D721Med (cell line): ENCODE data around the gene LZIC.
A peak's percentile ranks its signal among the peaks of the same experiment; 100 is the strongest.

ENCODE experiments used
- DNase-seq: peaks from one replicate; pipeline ENCODE4 v3.0.0; 2011; ENCODE audit warnings: low spot score; ENCODE audit not compliant: insufficient read length
- FAIRE-seq: peaks from 2 replicates; lab custom pipeline; 2011; peaks lifted over from hg19 to GRCh38; lab: Jason Lieb, UNC
- TF ChIP-seq, protein P1 (sequence below): IDR thresholded peaks from 2 replicates; pipeline ENCODE4 v1.5.1; 2012; ENCODE audit warnings: mild to moderate bottlenecking, control low read depth; ENCODE audit not compliant: insufficient read depth; ENCODE audit errors: missing control alignments

Gene LZIC

DNA sequence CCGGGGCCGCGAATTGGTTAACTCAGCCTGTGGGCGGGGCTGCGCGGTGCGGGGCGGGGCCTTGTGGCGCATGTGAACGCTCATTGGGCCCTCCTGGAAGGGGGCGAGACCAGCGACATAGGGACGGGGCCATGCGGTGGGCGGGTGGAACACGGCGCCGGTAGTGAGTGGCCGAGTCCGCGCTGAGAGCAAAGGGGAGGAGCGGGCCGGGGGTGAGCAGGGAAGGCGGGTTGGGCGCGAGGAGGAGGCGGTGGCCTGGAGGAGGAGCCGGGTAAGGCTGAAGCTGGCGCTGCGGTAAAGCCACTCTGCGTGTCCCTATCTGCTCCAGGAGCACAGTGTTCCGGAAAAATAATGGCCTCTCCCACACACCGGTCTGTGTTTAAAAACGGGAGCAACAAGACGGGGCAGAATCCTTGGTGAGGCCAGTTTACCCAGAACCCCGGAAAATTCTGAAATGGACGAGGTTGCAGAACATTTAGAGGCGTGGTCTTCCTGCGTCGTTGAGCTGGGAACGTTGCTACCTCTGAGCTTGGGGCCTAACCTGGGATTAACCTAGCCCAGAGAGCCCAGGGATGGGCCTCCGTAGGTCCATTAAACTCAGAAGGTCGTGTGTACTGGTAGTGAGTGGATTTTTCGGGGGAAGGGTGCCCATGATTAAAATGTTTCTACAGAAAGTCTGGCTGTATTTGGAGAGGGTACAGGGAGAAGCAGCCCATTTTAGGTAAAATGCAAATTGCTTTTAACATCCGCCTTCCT lies 32.6 kb downstream of the LZIC start:
- FAIRE-seq (no peak), DNase-seq (peak; percentile 63)
- TF ChIP-seq, protein P1, sequence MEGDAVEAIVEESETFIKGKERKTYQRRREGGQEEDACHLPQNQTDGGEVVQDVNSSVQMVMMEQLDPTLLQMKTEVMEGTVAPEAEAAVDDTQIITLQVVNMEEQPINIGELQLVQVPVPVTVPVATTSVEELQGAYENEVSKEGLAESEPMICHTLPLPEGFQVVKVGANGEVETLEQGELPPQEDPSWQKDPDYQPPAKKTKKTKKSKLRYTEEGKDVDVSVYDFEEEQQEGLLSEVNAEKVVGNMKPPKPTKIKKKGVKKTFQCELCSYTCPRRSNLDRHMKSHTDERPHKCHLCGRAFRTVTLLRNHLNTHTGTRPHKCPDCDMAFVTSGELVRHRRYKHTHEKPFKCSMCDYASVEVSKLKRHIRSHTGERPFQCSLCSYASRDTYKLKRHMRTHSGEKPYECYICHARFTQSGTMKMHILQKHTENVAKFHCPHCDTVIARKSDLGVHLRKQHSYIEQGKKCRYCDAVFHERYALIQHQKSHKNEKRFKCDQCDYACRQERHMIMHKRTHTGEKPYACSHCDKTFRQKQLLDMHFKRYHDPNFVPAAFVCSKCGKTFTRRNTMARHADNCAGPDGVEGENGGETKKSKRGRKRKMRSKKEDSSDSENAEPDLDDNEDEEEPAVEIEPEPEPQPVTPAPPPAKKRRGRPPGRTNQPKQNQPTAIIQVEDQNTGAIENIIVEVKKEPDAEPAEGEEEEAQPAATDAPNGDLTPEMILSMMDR, result no peak

DNA sequence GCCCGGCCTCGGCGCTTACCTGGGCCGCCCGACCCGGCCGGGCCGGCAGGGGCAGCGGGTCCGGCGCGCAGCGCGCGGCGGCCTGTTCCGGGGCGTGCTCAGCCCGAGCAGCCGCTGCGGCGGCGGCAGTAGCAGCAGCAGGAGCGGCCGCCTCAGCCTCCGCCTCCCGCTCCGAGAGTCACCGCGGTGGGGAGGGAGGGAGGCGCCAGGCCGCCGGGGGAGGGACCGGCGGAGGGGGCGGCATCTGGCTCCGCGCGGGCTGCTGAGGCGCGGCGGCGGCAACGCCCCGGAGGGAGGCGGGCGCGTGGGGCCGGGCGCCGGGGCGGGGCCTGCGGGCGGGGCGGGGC lies 33.1 kb downstream of the LZIC start, which contains the start of gene CTNNBIP1:
Gene CTNNBIP1, minus strand, starts transcription at position 194 of the 347 bp plus-strand sequence. CDS start 38,205 bp downstream, outside the sequence.
- TF ChIP-seq, protein P1, result no peak
- FAIRE-seq, result no peak

GRCh38 chr1:9909234-9910046 lies 33.8 kb downstream of the LZIC start:
- no peak for DNase-seq
- FAIRE-seq, result no peak
- TF ChIP-seq, protein P1, result no peak

More for the DNA sequence above, 33.1 kb downstream of the LZIC start, which contains the start of gene CTNNBIP1:
- DNase-seq, result no peak

DNA sequence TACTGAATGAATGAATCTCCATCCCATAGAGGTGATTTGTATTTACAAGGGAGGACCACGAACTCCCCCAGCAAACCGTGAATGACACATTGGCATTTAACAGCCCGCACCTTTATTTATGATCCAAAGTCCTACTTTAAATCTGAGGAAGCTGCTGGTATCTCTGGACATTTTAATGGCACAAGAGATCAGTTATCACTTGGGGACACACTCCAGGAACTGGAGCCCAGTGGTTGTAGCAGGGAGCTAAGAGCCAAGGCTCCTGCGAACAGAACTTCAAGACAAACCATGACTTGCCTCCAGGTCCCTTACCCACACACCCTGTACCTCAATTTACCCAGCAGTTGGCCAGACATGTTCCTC lies 34.3 kb downstream of the LZIC start:
- no peak for DNase-seq
- TF ChIP-seq, protein P1, result no peak

DNA sequence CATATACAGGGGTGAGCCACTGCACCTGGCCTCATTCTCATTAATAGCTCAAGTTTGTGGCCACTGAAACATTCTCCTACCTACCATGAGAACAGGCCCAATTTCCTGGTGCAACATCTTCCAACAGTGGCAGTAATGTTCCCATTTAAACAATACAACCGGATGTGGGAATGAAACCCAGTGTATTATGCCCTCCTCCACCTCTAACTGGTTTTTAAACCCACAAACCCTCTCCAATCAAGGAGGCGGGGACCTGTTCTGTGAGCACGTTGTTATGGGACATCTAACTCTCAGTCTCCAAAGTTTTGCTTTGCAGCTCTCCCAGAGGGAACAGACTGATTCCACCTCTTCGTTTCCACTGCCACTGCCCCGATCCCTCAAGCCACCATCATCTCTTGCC lies 35.8 kb downstream of the LZIC start:
- FAIRE-seq (no peak), DNase-seq (no peak)
- TF ChIP-seq, protein P1, result no peak

More for the DNA sequence above, 34.3 kb downstream of the LZIC start:
- FAIRE-seq, result no peak

DNA sequence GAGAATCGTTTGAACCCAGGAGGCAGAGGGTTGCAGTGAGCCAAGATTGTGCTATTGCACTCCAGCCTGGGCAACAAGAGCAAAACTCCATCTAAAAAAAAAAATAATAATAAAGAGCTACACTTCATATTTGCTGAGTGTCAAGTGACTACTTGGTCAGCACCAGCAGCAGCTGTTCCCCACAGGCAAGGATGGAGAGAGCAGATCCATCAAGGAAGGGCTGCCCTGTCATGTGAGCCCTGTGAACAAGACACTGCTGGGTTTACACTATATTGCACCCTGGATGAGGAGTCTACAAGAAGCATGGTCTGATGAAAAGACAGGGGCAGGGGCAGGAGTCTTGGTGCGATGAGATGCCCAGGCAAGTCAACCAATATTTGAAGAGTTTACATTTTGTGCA lies 36.7 kb downstream of the LZIC start:
- DNase-seq (no peak), FAIRE-seq (no peak)
- TF ChIP-seq, protein P1, result no peak

- FAIRE-seq, result no peak
- no peak for DNase-seq
- TF ChIP-seq, protein P1, result no peak
Measured at GRCh38 chr1:9905010-9905409, 38.2 kb downstream of the LZIC start.
